Panc1 (cell line): ENCODE results near the gene NFATC1. TPM values are rescaled to one million over a fixed set of nuclear protein-coding genes. Genes with fewer than 3 reads are reported as not detected.

ENCODE experiments used
- ATAC-seq: fragments of 200-7000 bp; cut with Tn5 transposase; 2 replicates; pipeline ENCODE4 v1.9.1; 2020; ENCODE audit warnings: mild to moderate bottlenecking, moderate library complexity
- BruUV-seq: library from RNA; stranded (reverse); fragments of 400-500 nt; replicated peaks from 2 replicates; lab custom pipeline; 2021; lab: Mats Ljungman, UMichigan
- CTCF ChIA-PET: fragments of 300-600 bp; sonication (Branson Sonifier 250); formaldehyde crosslinking; loops from one replicate; lab custom pipeline; 2022; ENCODE audit warnings: antibody characterized with exemption; lab: Charles Lee
- POLR2A ChIA-PET: fragments of 300-600 bp; sonication (Branson Sonifier 250); formaldehyde crosslinking; loops from one replicate; lab custom pipeline; 2022; ENCODE audit warnings: antibody characterized with exemption; lab: Charles Lee
- DNase-seq: peaks from one replicate; pipeline ENCODE4 v3.0.0-alpha.2; 2010; ENCODE audit warnings: low read depth, low spot score
- H3K27ac ChIP-seq: 2 replicates; pipeline ENCODE4 v1.5.1; 2011; ENCODE audit warnings: mild to moderate bottlenecking, low read length, inconsistent platforms
- H3K27me3 ChIP-seq: fragments of 200-500 bp; sonication (Bioruptor generic); 2 replicates; pipeline ENCODE4 v1.6.0; 2014; ENCODE audit warnings: low read length, inconsistent platforms; ENCODE audit not compliant: control insufficient read depth, insufficient read depth
- H3K36me3 ChIP-seq: fragments of 200-500 bp; sonication (Bioruptor generic); 2 replicates; pipeline ENCODE4 v1.5.1; 2014; ENCODE audit warnings: inconsistent platforms, mild to moderate bottlenecking, low read length, moderate library complexity; ENCODE audit not compliant: control insufficient read depth, insufficient read depth
- H3K4me1 ChIP-seq: 2 replicates; pipeline ENCODE4 v1.5.1; 2011; ENCODE audit warnings: inconsistent platforms, mild to moderate bottlenecking, low read length, moderate library complexity; ENCODE audit not compliant: control insufficient read depth, insufficient read depth
- H3K4me3 ChIP-seq, 2 experiments: 2 replicates each; pipeline ENCODE4 v1.5.1; 2011 to 2012; ENCODE audit warnings: low read depth in 2 of 2, low read length in 2 of 2, mild to moderate bottlenecking in 2 of 2, inconsistent platforms in 1 of 2, moderate library complexity in 1 of 2
- H3K9me3 ChIP-seq: fragments of 200-500 bp; sonication (Bioruptor generic); 2 replicates; pipeline ENCODE4 v1.5.1; 2014; ENCODE audit warnings: low read depth, mild to moderate bottlenecking, inconsistent platforms, low read length, moderate library complexity; ENCODE audit not compliant: control insufficient read depth, insufficient read depth
- POLR2AphosphoS5 ChIP-seq: IDR thresholded peaks from 2 replicates; pipeline ENCODE4 v1.6.1; 2012; ENCODE audit warnings: mild to moderate bottlenecking, low read depth, low read length, moderate library complexity
- SIN3A ChIP-seq: IDR thresholded peaks from 2 replicates; pipeline ENCODE4 v1.6.1; 2012; ENCODE audit warnings: low read depth, mild to moderate bottlenecking, low read length, moderate library complexity, borderline replicate concordance; ENCODE audit not compliant: insufficient read depth
- TCF7L2 ChIP-seq: IDR thresholded peaks from 2 replicates; pipeline ENCODE4 v1.6.1; 2011; ENCODE audit warnings: mild to moderate bottlenecking, low read depth, low read length, inconsistent platforms
- in situ Hi-C: cut with HindIII; loops from 2 replicates; pipeline ENCODE4 v1.10.0; 2016; ENCODE audit warnings: low sequenced_read_pairs, low pct_unique_long_range_greater_than_20kb
- intact Hi-C: fragments of 100-400 bp; cut with micrococcal nuclease; formaldehyde crosslinking; loops from one replicate; pipeline ENCODE4 v1.10.0; 2022; ENCODE audit not compliant: unreplicated experiment
- total RNA-seq: library from RNA; stranded (reverse); gene quantifications from one replicate; pipeline ENCODE4 v1.2.1, GENCODE V29; 2021; ENCODE audit not compliant: unreplicated experiment
- TF ChIP-seq, protein P1 (sequence below), 2 experiments: IDR thresholded peaks; 2 replicates each; pipeline ENCODE4 v1.6.1; 2011 to 2012; ENCODE audit warnings: low read depth in 2 of 2, control low read depth in 1 of 2, low read length in 1 of 2, mild to moderate bottlenecking in 1 of 2, moderate library complexity in 1 of 2; ENCODE audit not compliant: insufficient read depth in 1 of 2
- TF ChIP-seq, protein P2 (sequence below): fragments of 450-650 bp; IDR thresholded peaks from 2 replicates; pipeline ENCODE4 v1.5.1; 2017; ENCODE audit warnings: mild to moderate bottlenecking

NFATC1 gene
- total RNA-seq, 1 experiment from 2014 or later = 30.8 TPM

DNA sequence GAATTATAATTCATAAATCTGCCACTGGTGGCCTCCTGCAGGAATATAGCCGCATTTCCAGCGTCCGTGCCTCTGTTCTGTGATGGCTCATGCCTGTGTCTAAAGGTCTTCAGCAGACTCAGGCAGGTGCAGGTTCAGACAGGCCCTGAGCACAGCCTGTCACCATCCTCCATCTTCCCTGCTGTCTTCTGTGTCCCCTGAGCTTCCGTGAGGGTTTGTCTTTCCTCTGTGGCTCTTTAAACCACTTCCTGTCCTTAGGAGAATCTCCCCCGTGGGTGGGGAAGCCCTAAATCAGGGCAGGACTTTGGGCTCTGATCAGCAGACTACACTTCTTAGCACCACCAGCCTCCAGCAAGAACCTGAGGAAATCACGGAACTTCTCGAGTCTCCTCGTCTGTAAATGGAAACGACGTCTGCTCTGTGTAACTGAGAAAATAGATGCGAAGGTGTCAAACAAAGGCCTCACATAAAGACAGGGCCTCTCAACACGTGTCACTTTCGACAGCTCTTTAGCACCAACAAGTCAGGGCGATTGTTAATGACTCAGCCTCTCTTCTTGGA is 24.1 kb upstream of the NFATC1 start:
- H3K36me3 ChIP-seq = no peaks in the 10 kb centered on the region
- ATAC-seq (no peak; the same call in 1 of the 2 replicates), DNase-seq (no peak)
- H3K27ac ChIP-seq = no peak overlapping the region
- ChIA-PET POLR2A (no interaction called here), CTCF (no interaction called here)
- in situ Hi-C loops (no loop called here), intact Hi-C loops (no loop called here)
- no TSS peak for BruUV-seq
- H3K27me3 ChIP-seq = no peaks in the 10 kb centered on the region
- TF ChIP-seq POLR2AphosphoS5 (no peak), TCF7L2 (no peak), SIN3A (no peak)
- TF ChIP-seq, protein P1, sequence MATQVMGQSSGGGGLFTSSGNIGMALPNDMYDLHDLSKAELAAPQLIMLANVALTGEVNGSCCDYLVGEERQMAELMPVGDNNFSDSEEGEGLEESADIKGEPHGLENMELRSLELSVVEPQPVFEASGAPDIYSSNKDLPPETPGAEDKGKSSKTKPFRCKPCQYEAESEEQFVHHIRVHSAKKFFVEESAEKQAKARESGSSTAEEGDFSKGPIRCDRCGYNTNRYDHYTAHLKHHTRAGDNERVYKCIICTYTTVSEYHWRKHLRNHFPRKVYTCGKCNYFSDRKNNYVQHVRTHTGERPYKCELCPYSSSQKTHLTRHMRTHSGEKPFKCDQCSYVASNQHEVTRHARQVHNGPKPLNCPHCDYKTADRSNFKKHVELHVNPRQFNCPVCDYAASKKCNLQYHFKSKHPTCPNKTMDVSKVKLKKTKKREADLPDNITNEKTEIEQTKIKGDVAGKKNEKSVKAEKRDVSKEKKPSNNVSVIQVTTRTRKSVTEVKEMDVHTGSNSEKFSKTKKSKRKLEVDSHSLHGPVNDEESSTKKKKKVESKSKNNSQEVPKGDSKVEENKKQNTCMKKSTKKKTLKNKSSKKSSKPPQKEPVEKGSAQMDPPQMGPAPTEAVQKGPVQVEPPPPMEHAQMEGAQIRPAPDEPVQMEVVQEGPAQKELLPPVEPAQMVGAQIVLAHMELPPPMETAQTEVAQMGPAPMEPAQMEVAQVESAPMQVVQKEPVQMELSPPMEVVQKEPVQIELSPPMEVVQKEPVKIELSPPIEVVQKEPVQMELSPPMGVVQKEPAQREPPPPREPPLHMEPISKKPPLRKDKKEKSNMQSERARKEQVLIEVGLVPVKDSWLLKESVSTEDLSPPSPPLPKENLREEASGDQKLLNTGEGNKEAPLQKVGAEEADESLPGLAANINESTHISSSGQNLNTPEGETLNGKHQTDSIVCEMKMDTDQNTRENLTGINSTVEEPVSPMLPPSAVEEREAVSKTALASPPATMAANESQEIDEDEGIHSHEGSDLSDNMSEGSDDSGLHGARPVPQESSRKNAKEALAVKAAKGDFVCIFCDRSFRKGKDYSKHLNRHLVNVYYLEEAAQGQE (IDR thresholded peaks at IDR 0.05; ENCODE audit: insufficient read depth in 1 of 2, low read depth in 2 of 2, low read length in 1 of 2) = no peak
- TF ChIP-seq, protein P2, sequence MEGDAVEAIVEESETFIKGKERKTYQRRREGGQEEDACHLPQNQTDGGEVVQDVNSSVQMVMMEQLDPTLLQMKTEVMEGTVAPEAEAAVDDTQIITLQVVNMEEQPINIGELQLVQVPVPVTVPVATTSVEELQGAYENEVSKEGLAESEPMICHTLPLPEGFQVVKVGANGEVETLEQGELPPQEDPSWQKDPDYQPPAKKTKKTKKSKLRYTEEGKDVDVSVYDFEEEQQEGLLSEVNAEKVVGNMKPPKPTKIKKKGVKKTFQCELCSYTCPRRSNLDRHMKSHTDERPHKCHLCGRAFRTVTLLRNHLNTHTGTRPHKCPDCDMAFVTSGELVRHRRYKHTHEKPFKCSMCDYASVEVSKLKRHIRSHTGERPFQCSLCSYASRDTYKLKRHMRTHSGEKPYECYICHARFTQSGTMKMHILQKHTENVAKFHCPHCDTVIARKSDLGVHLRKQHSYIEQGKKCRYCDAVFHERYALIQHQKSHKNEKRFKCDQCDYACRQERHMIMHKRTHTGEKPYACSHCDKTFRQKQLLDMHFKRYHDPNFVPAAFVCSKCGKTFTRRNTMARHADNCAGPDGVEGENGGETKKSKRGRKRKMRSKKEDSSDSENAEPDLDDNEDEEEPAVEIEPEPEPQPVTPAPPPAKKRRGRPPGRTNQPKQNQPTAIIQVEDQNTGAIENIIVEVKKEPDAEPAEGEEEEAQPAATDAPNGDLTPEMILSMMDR = no peak
- no peaks in the 10 kb centered on the region for H3K4me1 ChIP-seq
- no peak overlapping the region for H3K4me3 ChIP-seq
- H3K9me3 ChIP-seq = no peaks in the 10 kb centered on the region

DNA sequence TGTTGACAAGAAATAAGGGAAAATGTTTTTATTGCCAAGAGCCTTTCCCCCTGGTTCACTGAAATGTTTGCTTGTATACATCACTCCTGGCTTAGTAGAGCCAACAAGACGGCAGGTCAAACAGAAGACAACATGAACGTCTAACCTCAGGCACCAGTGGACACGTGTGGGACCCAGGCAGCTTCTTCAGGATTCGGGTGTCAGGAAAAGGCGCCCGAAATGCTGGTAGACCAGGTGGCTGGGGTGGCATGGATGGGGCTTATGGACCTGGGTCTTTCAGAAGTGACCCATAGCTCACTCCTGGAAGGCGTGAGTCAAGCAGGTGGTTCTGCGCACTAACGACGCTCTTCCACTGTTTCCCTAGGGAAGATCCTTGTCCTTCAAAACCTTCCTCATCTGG is 23.3 kb upstream of the NFATC1 start:
- Histone ChIP-seq H3K4me1 (no peaks in the 10 kb centered on the region), H3K9me3 (no peaks in the 10 kb centered on the region), H3K4me3 (no peak overlapping the region), H3K27ac (no peak overlapping the region), H3K36me3 (no peaks in the 10 kb centered on the region), H3K27me3 (no peaks in the 10 kb centered on the region)
- CTCF ChIA-PET = interaction anchor here (0.7 kb wide), 1 partner anchor 352 kb away, joined by 4 read pairs; no protein-coding TSS in a partner anchor
- no TSS peak for BruUV-seq
- DNase-seq (no peak), ATAC-seq (no peak)
- intact Hi-C loops (no loop called here), in situ Hi-C loops (no loop called here)
- POLR2A ChIA-PET = no interaction called here
- TF ChIP-seq POLR2AphosphoS5 = no peak
- no peak for TF ChIP-seq TCF7L2
- TF ChIP-seq, protein P2 = no peak
- TF ChIP-seq SIN3A = no peak
- TF ChIP-seq, protein P1 (IDR thresholded peaks at IDR 0.05; ENCODE audit: insufficient read depth in 1 of 2, low read depth in 2 of 2, low read length in 1 of 2) = no peak
